HCT116 (cell line): Measurements from ENCODE around the gene LSS.

Source experiments
- ATF3 ChIP-seq: IDR thresholded peaks from 2 replicates; pipeline ENCODE4 v1.6.1; 2012
- EGR1 ChIP-seq: IDR thresholded peaks from 2 replicates; pipeline ENCODE4 v1.6.1; 2012; ENCODE audit warnings: low read depth
- EZH2phosphoT487 ChIP-seq: fragments of 200-600 bp; IDR thresholded peaks from 2 replicates; pipeline ENCODE4 v1.6.1; 2018; ENCODE audit warnings: antibody characterized with exemption, borderline replicate concordance
- POLR2A ChIP-seq: IDR thresholded peaks from 2 replicates; pipeline ENCODE4 v1.7.0; 2011; ENCODE audit warnings: borderline replicate concordance; ENCODE audit not compliant: insufficient read depth, insufficient read length; ENCODE audit errors: extremely low read depth
- POLR2AphosphoS5 ChIP-seq: IDR thresholded peaks from 2 replicates; pipeline ENCODE4 v1.6.1; 2011; ENCODE audit warnings: mild to moderate bottlenecking, low read depth, low read length, moderate library complexity
- RAD21 ChIP-seq: IDR thresholded peaks from 2 replicates; pipeline ENCODE4 v1.6.1; 2012; ENCODE audit warnings: low read depth, mild to moderate bottlenecking
- SRF ChIP-seq: IDR thresholded peaks from 2 replicates; pipeline ENCODE4 v1.6.1; 2012; ENCODE audit warnings: low read depth
- ZFX ChIP-seq: fragments of 450-650 bp; IDR thresholded peaks from 2 replicates; pipeline ENCODE4 v1.6.1; 2017
- ZNF274 ChIP-seq: fragments of 200-500 bp; sonication (Bioruptor generic); IDR thresholded peaks from 2 replicates; pipeline ENCODE4 v1.6.1; 2014; ENCODE audit warnings: mild to moderate bottlenecking, low read depth, low read length, inconsistent platforms
- TF ChIP-seq, protein P1 (sequence below), 3 experiments: fragments of 200-600 bp in 1 of 3; sonication (generic) in 1 of 3; IDR thresholded peaks in 2 of 3; conservative IDR thresholded peaks in 1 of 3; 2 replicates each; pipeline ENCODE4 v1.5.1; 2012 to 2017; ENCODE audit warnings: low read depth in 2 of 3, low read length in 2 of 3, antibody characterized with exemption in 1 of 3, borderline replicate concordance in 1 of 3, control low read depth in 1 of 3, mild to moderate bottlenecking in 1 of 3, mixed read lengths in 1 of 3, mixed run types in 1 of 3, moderate library complexity in 1 of 3; ENCODE audit not compliant: insufficient read depth in 1 of 3

DNA sequence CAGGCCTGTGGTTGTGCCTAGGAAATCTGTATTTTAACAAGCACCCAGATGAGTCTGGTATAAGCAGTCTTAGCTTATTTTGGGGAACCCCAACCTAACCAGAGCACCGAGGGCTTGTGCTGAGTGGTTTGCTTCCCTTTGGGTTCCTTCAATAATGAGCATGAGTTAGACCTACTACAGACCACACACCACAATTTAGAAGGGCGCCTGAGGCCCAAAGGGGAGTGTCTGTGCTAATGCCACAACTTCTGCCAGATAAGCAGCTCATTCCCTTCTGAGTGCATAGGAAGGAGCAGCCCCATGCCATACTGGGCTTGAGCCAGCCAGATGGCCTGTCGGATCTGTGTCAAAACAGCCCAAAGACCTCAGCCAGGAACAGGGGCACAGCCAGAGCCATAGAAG is 15.4 kb upstream of the LSS start:
- TF ChIP-seq ZFX = no peak
- TF ChIP-seq POLR2A = no peak
- no peak for TF ChIP-seq POLR2AphosphoS5
- no peak for TF ChIP-seq EZH2phosphoT487
- TF ChIP-seq EGR1 = no peak
- TF ChIP-seq, protein P1, sequence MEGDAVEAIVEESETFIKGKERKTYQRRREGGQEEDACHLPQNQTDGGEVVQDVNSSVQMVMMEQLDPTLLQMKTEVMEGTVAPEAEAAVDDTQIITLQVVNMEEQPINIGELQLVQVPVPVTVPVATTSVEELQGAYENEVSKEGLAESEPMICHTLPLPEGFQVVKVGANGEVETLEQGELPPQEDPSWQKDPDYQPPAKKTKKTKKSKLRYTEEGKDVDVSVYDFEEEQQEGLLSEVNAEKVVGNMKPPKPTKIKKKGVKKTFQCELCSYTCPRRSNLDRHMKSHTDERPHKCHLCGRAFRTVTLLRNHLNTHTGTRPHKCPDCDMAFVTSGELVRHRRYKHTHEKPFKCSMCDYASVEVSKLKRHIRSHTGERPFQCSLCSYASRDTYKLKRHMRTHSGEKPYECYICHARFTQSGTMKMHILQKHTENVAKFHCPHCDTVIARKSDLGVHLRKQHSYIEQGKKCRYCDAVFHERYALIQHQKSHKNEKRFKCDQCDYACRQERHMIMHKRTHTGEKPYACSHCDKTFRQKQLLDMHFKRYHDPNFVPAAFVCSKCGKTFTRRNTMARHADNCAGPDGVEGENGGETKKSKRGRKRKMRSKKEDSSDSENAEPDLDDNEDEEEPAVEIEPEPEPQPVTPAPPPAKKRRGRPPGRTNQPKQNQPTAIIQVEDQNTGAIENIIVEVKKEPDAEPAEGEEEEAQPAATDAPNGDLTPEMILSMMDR (IDR thresholded peaks at IDR 0.05 in 2 of 3, conservative IDR thresholded peaks at IDR 0.05 in 1 of 3; ENCODE audit: borderline replicate concordance in 1 of 3, insufficient read depth in 1 of 3, low read depth in 2 of 3, low read length in 2 of 3) = no peak
- TF ChIP-seq RAD21 = no peak
- no peak for TF ChIP-seq ZNF274
- no peak for TF ChIP-seq SRF
- no peak for TF ChIP-seq ATF3
